PC-3 (cell line): ENCODE data around the gene SH3RF1.

Experiments used
- CTCF ChIP-seq: fragments of 300-600 bp; sonication (generic); conservative IDR thresholded peaks from 2 replicates; pipeline ENCODE4 v1.5.1; 2017; ENCODE audit warnings: antibody characterized with exemption, low read depth, mild to moderate bottlenecking, low read length
- EZH2 ChIP-seq: fragments of 300-600 bp; sonication (generic); IDR thresholded peaks from one replicate; pipeline ENCODE4 v1.6.1; 2017; ENCODE audit warnings: antibody characterized with exemption, mild to moderate bottlenecking, low read length; ENCODE audit not compliant: unreplicated experiment

GRCh38 chr4:169100670-169101101 is 170.1 kb downstream of the SH3RF1 start:
- TF ChIP-seq CTCF = no peak
- TF ChIP-seq EZH2 = no peak
